Erythroblast (primary cell): ENCODE measurements around the gene NEURL3.

Experiments used
- GATA1 ChIP-seq: IDR thresholded peaks from 2 replicates; pipeline ENCODE4 v1.6.1; 2011; ENCODE audit warnings: low read depth, mild to moderate bottlenecking, control low read depth, low read length, moderate library complexity
- POLR2A ChIP-seq: IDR thresholded peaks from 2 replicates; pipeline ENCODE4 v1.6.1; 2011; ENCODE audit warnings: mild to moderate bottlenecking, low read length

DNA sequence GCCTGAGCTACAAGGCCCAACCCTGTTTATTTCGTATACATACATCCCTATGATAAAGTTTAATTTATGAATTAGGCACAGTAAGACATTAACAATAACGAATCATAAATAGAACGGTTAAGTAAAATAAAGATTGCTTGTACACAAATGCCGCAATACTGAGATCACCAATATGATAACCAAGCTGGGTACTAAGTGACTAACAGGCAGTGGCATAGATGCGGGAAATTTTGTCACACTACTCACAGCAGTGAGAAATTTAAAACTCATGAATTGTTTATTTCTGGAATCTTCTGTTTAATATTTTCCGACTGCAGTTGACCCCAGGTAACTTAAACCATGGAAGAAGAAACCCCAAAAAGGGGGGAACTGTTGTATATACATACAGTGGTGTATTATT, 33.4 kb downstream of the NEURL3 start:
- TF ChIP-seq POLR2A, result no peak
- TF ChIP-seq GATA1, result no peak
